Middle frontal gyrus (tissue), 1 donor: Measurements from ENCODE around the gene MPRIP.
A peak's percentile ranks its signal among the peaks of the same experiment; 100 is the strongest.
"Not testable (repeated sequence)": the region's sequence is repeated elsewhere in the genome, so short reads cannot be mapped to it uniquely, and the experiment has no call there.

Source experiments
- DNase-seq: peaks from one replicate; pipeline ENCODE4 v3.0.0-alpha.2; 2015; ENCODE audit warnings: low spot score; ENCODE audit errors: extremely low spot score

The MPRIP gene

GRCh38 chr17:17143501-17143900, 101.2 kb downstream of the MPRIP start:
- DNase-seq = no peak

GRCh38 chr17:17144061-17144460, 101.8 kb downstream of the MPRIP start:
- no peak for DNase-seq

- no peak for DNase-seq
Measured at GRCh38 chr17:17144916-17145665, 102.8 kb downstream of the MPRIP start.

DNA sequence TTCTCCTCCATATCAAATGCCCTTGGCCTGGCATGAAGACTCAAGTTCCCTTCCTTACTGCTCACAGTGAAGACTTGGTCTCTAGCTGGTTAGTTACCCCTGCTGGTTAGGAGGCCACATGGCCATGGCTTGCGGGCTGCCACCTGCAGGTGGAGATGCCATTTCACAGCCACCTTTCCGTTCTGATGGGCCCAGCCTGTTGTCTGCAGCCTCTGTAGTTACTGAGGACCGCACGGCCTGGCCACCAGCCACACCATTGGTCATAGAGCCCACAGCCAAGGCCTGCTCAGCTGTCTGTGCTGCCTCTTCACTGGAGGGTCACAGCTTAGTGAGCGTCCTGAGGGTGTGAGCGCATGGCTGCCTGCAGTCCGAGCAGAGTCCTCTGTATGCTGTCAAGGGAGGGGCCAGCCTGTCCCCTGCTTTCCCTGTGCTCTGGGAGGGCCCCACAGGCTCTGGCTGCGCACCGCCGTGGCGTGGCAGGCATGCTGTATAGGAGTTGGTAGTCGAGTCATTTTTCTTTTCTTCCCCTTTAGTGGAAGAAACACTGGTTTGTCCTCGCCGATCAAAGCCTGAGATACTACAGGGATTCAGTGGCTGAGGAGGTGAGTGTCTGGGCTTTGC, 104.6 kb downstream of the MPRIP start:
- DNase-seq = no peak

DNA sequence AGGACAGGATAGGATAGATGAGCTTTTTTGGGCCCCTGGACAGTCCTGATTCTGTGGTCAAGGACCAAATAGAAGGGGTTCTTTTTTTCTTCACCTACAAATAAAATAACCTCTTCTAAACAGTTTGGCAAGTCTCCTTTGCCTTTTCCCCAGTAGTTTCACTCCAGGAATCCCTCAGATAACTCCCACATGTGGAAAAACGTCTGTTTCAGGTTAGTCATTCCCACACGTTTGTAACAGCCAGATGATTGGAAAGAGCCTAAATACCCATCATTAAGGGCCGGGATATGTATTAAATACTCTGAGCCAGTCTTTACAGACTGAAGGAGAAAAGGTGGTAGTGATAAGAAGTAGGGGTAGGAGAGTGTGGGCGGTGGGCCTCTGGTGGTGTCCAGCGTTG, 105.6 kb downstream of the MPRIP start:
- DNase-seq = no peak

DNA sequence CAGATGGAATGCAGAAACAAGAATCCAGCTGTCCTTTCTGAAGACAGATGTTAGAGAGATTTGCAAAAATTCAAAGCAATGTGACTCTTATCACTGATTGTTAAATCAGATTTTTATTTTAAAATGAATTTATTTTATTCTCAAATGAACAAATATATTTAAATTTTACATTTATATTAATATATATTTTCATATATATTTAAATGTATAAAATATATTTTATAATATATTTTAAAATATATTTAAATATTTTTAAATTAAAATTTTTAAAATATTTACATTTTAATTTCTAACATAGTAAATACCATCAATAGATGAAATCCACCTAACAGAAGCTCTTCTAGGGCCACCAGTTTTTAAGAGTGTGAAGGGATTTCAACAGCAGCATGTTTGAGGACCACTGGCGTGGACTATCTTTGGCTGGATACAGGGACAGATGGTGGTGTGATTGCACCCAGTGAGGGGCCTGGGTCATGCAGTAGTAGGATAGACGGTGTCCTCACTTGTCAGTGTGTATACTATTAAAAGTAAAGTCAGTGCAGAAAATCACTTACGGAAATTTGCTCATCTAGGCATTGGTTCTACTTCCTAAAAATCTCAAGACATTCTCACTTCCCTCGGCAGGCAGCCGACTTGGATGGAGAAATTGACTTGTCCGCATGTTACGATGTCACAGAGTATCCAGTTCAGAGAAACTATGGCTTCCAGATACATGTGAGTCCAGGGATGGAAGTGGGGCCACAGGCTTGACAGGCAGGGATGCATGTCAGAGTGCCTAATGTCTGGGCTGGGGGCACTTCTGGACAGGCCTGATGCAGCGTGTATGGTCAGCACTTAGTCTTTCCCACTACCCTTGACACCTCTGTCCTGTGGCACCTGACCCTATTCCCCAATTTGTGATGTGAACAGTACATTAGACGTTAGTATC, 107.5 kb downstream of the MPRIP start:
- no peak for DNase-seq

DNA sequence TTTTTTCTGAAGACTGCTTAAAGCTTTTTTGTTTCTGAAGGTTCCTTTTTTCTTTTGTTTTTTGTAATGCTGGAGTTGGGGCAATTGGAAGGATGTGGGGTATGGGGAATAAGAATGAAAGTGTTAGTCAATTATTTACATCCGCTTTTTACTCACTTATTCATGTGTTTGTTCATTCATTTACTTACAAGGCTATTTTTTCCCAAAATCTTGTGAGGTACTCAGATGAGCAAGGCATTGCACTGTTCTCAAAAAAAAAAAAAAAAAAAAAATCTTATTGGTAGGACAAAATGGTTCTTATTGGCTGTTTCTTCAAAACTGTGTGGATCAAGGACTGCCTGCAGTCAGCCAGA, 108.2 kb downstream of the MPRIP start:
- no peak for DNase-seq

GRCh38 chr17:17151055-17151454, 108.8 kb downstream of the MPRIP start:
- DNase-seq = no peak

- DNase-seq = no peak
Measured at GRCh38 chr17:17151541-17151940, 109.3 kb downstream of the MPRIP start.

- DNase-seq = peak; percentile 74
Measured at GRCh38 chr17:17151962-17152361, 109.7 kb downstream of the MPRIP start.

- no peak for DNase-seq
Measured at GRCh38 chr17:17152385-17152784, 110.1 kb downstream of the MPRIP start.

DNA sequence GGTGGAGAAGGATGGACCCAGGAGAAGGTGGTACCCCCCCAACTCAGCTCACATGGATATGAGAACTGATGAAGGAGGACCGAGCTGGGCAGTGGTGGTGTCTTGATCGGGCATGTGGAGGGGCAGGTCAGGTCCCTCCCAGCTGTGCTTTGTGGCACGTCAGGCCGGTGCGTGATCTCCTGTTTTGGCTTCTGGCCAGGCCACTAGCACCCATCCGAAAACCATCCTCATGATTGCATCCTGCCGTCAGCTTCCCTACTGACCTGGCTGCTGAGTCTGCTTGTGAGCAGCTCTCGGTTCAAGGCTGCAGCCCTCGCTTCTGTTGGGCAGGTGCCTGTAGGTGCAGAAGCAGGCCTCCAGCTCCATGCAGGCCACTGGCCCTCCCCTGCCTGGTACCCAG, 110.8 kb downstream of the MPRIP start:
- DNase-seq = no peak

- no peak for DNase-seq
Measured at GRCh38 chr17:17153709-17154108, 111.5 kb downstream of the MPRIP start.

DNA sequence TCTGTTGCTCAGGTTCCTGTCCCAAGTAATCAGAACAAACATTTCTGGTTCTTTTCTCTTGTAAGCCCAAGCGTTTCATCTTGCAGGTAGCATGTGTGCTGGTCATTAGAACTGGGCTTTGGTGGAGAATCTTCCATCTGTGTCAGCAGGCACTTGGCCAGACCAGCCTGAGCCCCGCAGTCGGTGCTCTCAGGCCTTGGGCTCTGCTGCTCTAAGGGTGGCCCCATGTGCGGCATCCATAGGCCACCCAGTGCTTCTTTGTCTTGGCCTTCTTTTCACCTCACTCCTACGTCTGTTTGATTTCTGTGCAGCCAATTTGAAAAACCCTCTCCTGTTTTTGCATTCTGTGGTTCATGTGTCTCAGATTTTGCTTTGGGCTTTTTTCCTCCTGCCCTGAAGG, 112.3 kb downstream of the MPRIP start:
- DNase-seq = no peak

GRCh38 chr17:17154981-17155380, 112.7 kb downstream of the MPRIP start:
- DNase-seq = no peak

GRCh38 chr17:17155568-17155967, 113.3 kb downstream of the MPRIP start:
- DNase-seq = no peak

- DNase-seq = no peak
Measured at GRCh38 chr17:17156107-17156506, 113.8 kb downstream of the MPRIP start.

- no peak for DNase-seq
Measured at GRCh38 chr17:17156511-17156910, 114.3 kb downstream of the MPRIP start.

DNA sequence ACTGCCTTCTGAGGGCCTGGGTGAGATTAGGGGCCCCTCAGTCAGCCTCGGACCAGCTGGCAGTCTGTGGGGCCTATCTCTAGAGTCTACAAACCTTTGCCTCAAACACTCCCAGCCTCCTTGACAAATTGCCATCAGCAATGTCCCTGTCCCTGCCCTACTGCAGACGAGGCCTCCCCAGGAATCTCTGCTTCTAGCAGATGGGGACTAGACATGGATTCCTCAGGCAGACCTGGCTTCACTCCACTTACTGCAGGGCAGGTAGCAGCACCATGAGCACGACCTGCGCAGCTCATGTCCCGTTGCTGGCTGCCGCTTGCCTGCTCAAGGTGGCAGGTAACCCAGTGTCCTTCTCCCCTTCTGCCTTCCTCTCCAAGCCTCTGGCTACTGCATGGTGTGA, 114.8 kb downstream of the MPRIP start:
- DNase-seq = no peak

GRCh38 chr17:17158506-17158905, 116.2 kb downstream of the MPRIP start:
- DNase-seq = not testable (repeated sequence)

GRCh38 chr17:17159571-17159970, 117.3 kb downstream of the MPRIP start:
- DNase-seq = no peak

DNA sequence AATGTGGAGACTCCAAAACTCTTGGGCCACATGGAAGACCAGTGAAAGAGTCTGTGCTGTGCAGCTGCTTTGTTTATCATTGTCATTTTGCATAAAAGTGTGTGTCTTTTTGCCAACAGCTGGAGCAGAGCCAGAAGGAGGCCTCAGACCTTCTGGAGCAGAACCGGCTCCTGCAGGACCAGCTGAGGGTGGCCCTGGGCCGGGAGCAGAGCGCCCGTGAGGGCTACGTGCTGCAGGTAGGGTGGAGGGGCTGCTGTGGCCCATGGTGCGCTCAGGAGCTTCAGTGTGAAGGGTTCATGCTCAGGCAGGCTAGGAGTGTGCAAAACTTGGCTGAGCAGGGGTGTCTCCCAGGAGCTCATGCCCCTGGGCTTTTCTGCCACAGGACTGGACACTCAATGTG, 118.9 kb downstream of the MPRIP start:
- no peak for DNase-seq
